LHCN-M2 (cell line): ENCODE results near the gene EXOC4. TPM values are rescaled to one million over a fixed set of nuclear protein-coding genes. Genes with fewer than 3 reads are reported as not detected.
A peak's percentile ranks its signal among the peaks of the same experiment; 100 is the strongest.
"Not testable (repeated sequence)": the region's sequence is repeated elsewhere in the genome, so short reads cannot be mapped to it uniquely, and the experiment has no call there.

ENCODE experiments used
- DNase-seq: peaks from one replicate; pipeline ENCODE4 v3.0.0-alpha.2; 2012; ENCODE audit warnings: low read depth
- polyA plus RNA-seq: library from polyadenylated mRNA; unstranded; fragments of >200 nt; gene quantifications from one replicate; pipeline ENCODE4 v1.2.1, GENCODE V29; 2012; ENCODE audit warnings: missing spikeins
- total RNA-seq: library from RNA; depleted of rRNA; stranded (reverse); fragments of >200 nt; gene quantifications from 2 replicates; pipeline ENCODE4 v1.2.3, GENCODE V29; 2014; rRNA removed

Gene EXOC4
- total RNA-seq: 61.3 and 78.0 TPM in 2 replicates
- polyA plus RNA-seq: 38.2 TPM

GRCh38 chr7:133252858-133253518 lies at the start of gene EXOC4:
Gene EXOC4 (plus strand): TSS chr7:133253078.
- DNase-seq: peak; percentile 99

GRCh38 chr7:133203490-133203889 lies 49.4 kb upstream of the EXOC4 start:
- no peak for DNase-seq

DNA sequence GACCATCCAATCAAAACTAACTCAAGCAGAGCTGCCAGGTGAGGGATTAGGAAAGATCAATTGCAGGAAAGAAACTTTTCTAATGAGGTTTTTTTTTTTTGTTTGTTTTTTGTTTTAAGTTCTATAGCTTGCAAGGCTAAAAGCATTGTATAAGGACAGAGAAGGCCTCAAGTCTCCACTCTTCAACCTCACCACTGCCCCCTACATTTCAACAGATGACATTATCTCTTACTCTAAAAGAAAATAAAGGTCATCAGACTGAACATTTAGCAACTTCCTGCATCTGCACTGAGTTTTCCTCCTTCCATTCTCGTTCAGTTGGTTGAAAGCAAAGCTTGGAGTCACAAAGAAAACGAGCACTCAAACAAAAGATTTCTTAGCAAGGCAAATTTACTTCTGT lies 45.2 kb upstream of the EXOC4 start:
- DNase-seq: peak; percentile 31

DNA sequence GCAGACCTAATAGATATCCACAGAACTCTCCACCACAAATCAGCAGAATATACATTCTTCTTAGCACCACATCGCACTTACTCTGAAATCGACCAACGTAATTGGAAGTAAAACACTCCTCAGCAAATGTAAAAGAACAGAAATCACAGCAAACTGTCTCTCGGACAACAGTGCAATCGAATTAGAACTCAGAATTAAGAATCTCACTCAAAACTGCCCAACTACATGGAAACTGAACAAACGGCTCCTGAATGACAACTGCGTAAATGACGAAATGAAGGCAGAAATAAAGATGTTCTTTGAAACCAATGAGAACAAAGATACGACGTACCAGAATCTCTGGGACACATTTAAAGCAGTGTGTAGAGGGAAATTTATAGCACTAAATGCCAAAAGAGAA lies 42.1 kb upstream of the EXOC4 start:
- DNase-seq: not testable (repeated sequence)

DNA sequence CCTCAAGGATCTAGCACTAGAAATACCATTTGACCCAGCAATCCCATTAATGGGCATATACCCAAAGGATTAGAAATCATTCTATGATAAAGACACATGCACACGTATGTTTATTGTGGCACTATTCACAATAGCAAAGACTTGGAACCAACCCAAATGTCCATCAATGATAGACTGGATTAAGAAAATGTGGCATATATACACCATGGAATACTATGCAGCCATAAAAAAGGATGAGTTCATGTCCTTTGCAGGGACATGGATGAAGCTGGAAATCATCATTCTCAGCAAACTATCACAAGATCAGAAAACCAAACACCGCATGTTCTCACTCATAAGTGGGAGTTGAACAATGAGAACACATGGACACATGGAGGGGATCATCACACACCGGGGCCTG lies 39.1 kb upstream of the EXOC4 start:
- not testable (repeated sequence) for DNase-seq

GRCh38 chr7:133217773-133218172 lies 35.1 kb upstream of the EXOC4 start:
- no peak for DNase-seq

GRCh38 chr7:133230591-133231194 lies 22.2 kb upstream of the EXOC4 start:
- peak; percentile 63 for DNase-seq

GRCh38 chr7:133233142-133233541 lies 19.7 kb upstream of the EXOC4 start:
- no peak for DNase-seq

DNA sequence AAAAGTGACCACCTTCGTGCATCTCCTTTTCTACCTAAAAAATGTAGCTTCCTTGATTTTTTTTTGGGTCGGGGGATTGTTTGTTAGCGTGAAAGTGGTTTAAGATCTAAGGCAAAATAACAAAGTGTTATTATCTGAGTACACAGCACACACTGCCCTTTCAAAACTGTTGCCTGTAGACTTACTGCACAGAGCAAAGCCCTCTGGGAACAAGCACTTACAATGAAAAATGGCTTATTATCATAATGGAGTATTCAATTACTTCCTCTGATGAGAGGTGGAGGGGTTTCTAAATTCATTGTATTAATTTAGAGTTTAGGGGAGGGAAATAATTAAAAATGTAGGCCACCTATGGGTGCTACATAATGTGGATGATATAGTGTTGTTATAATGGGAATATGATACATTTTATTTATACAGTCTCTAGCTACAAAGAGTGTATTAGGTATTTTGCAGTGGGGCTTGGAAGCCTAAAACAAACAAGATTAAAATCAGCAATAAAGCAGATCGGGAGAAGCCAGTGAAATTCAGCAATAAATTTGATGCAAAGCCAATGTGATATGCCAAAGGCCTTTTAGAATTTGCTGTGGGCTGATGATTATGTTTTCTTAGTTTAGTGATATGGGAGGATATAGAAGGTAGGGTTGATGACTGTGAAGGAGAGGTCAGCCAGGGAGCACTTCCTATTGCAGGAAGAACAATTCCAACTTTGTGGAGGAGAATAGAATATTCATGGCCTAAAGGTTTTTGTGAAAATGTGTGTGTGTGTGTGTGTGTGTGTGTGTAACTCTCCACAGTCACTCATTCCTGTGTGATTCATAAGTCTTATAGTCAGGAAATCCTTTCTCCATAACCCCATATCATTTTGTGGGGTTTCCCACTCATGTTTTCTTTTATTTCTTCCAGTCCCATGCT lies 17.7 kb upstream of the EXOC4 start:
- no peak for DNase-seq

DNA sequence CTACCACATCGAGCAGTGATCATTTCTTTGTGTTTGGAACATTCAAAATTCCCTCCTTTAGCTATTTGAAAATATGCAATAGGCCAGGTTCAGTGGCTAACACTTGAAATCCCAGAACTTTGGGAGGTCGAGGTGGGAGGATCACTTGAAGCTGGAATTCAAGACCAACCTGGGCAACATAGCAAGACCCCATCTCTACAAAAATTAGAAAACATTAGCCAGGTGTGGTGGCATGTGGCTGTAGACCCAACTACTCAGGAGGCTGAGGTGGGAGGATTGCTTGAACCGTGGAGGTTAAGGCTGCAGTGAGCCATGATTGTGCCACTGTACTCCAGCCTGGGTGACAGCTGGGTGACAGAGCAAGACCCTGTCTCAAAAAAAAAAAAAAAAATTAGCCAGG lies 15.3 kb upstream of the EXOC4 start:
- no peak for DNase-seq

DNA sequence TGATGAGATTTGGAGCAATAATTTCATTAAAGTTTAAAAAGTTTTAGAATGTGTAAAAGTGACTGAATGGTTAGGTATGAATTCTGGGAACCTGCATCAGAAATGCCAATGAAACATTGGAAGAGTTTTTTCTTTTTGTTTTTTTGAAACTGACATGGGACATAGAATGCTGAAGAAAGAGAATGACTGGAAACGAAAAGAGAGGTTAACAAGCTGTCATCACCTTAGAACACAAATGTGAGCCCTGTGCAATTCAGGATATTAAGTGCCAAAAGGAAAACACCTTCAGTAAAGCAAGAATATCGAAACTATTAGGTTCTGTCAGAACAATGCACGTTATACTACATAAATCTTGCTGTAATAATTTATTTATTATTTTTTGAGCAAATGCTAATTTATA lies 12.6 kb upstream of the EXOC4 start:
- no peak for DNase-seq

GRCh38 chr7:133246558-133246957 lies 6.3 kb upstream of the EXOC4 start:
- DNase-seq: no peak

GRCh38 chr7:133248901-133249300 lies 4.0 kb upstream of the EXOC4 start:
- DNase-seq: no peak

- DNase-seq: no peak
Measured at GRCh38 chr7:133252506-133252857, 396 bp upstream of the EXOC4 start.

DNA sequence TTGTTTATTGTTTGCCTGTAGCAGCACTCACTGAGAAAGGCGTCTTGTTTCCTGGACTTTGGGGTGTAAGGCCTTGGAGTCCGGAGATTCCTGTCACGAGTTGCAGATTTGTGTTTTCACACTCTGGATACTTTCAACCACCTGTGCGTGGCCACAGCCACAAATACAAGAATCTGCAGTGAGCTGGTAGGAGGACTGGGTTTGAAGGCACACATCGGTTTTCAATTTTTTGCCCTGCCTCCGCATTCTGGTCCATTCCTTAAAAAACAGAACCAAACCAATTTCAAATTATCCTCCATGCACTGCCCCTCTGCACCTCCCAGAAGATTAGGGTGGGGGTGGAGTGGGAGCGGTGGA lies 619 bp downstream of the EXOC4 start:
- peak; percentile 41 for DNase-seq

GRCh38 chr7:133255486-133255885 lies 2.6 kb downstream of the EXOC4 start:
- DNase-seq: no peak

- DNase-seq: no peak
Measured at GRCh38 chr7:133258174-133258573, 5.3 kb downstream of the EXOC4 start.

DNA sequence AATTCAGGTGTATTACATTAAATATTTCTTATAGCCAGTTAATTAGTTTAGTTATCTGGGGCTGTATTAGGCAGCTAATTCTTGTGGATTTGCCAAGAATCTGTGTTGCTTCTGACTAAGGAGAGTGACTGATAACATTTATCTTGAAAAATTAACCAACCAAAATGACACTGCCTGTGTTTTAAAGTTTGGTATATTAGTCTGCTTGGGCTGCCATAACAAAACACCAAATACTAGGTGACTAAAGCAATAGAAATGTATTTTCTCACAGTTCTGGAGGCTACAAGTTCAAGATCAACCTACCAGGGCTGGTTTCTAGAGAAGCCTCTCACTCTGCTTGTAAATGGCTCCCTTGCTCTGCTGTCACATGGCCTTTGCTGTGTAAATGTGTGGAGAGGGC lies 12.9 kb downstream of the EXOC4 start:
- no peak for DNase-seq

- no peak for DNase-seq
Measured at GRCh38 chr7:133268355-133268754, 15.5 kb downstream of the EXOC4 start.

DNA sequence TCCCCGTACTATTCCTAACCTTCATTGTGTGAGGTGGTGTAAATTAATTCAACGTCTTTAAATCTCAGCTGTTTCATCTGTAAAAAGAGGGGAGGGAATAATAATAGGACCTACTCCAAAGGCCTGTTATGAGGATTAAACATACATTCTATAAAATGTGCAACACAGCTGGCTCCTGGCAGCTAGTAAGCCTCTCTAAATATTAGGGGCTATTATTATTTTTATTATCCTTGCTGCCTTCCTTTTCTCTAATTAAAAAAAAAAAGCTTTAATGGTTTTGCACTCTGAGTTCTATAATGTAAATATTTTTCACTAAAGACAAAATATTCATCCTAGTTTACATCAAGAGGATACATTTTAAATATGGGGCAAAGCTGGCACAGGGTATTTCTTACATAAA lies 19.5 kb downstream of the EXOC4 start:
- DNase-seq: no peak

DNA sequence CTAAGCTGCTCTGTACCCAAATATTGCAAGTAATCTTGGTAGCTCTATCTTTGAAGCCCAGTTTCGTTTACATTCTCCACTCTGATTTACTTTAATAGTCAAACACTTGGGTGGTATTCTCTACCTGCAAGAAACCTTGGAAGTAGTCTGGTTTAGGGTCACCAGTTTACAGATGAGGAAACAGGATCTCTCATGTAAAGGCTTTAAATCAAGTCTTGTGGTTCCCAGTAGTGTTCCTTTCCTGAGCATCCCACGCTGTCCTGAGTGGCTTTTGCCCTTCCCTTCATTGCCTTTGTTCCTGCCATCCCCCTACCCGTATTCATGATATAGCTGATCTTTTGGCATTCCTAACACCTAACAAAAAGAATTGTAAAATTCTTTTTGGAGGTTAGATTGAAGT lies 20.3 kb downstream of the EXOC4 start:
- no peak for DNase-seq

GRCh38 chr7:133274265-133274664 lies 21.4 kb downstream of the EXOC4 start:
- no peak for DNase-seq

DNA sequence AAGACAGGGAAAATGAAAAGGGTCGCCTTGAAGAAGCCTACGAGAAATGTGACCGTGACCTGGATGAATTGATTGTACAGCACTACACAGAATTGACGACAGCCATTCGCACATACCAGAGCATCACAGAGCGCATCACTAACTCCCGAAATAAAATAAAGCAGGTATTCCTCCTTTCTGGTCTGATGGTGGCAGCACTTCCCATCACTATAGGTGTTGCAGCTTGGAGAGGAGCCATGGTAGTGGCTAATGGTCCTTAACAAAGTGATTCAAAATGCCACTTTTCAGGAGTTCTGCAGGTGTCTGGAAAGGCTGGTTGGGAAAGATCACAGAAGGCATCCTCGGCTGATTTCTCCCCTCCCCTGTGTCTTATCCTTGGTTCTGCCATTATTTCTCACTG lies 22.1 kb downstream of the EXOC4 start:
- DNase-seq: no peak
